H1 (cell line): ENCODE measurements around the gene LNPK. TPM values are rescaled to one million over a fixed set of nuclear protein-coding genes. Genes with fewer than 3 reads are reported as not detected.

Experiments used
- CTCF ChIA-PET: fragments of 300-600 bp; sonication (Branson Sonifier 250); formaldehyde crosslinking; loops from one replicate; lab custom pipeline; 2021; ENCODE audit not compliant: partially characterized antibody; lab: Charles Lee
- POLR2A ChIA-PET: fragments of 300-600 bp; sonication (Branson Sonifier 250); formaldehyde crosslinking; loops from one replicate; lab custom pipeline; 2021; ENCODE audit warnings: inconsistent platforms; ENCODE audit not compliant: partially characterized antibody; lab: Charles Lee
- DNase-seq, 2 experiments: peaks; one replicate each; pipeline versions ENCODE4 v3.0.0 to v3.0.0-alpha.2; 2010 to 2022; ENCODE audit warnings: low spot score in 2 of 2, low read depth in 1 of 2, mixed read lengths in 1 of 2
- FAIRE-seq: peaks from 2 replicates; lab custom pipeline; 2011; peaks lifted over from hg19 to GRCh38; lab: Jason Lieb, UNC
- H2AFZ ChIP-seq: 2 replicates; pipeline ENCODE4 v1.8.1; 2012; ENCODE audit warnings: low read length, inconsistent platforms
- H2AK5ac ChIP-seq: 2 replicates; pipeline ENCODE4 v1.6.1; 2013; ENCODE audit warnings: low read depth, low read length
- H2BK120ac ChIP-seq: replicated peaks from 2 replicates; pipeline ENCODE3; 2013; ENCODE audit warnings: low read depth, low read length, inconsistent platforms
- H2BK12ac ChIP-seq: 2 replicates; pipeline ENCODE4 v1.6.1; 2013; ENCODE audit warnings: low read depth, low read length
- H2BK15ac ChIP-seq: 2 replicates; pipeline ENCODE4 v1.6.1; 2013; ENCODE audit warnings: low read length
- H2BK20ac ChIP-seq: 2 replicates; pipeline ENCODE4 v1.6.1; 2013; ENCODE audit warnings: low read length
- H2BK5ac ChIP-seq: 2 replicates; pipeline ENCODE4 v1.6.1; 2013; ENCODE audit warnings: low read depth, low read length
- H3K14ac ChIP-seq: 2 replicates; pipeline ENCODE4 v1.6.1; 2013; ENCODE audit warnings: inconsistent platforms; ENCODE audit not compliant: insufficient read length
- H3K18ac ChIP-seq: 2 replicates; pipeline ENCODE4 v1.6.1; 2013; ENCODE audit warnings: low read length; ENCODE audit errors: extremely low read depth
- H3K23ac ChIP-seq: 2 replicates; pipeline ENCODE4 v1.6.1; 2013; ENCODE audit warnings: inconsistent platforms; ENCODE audit not compliant: insufficient read length
- H3K23me2 ChIP-seq: 2 replicates; pipeline ENCODE4 v1.6.1; 2013; ENCODE audit warnings: low read depth, low read length
- H3K27ac ChIP-seq: 2 replicates; pipeline ENCODE4 v1.6.1; 2011; ENCODE audit warnings: low read depth, low read length, inconsistent platforms
- H3K27me3 ChIP-seq, 4 experiments: replicated peaks in 1 of 4; 1 replicate in 1 of 4; 2 replicates in 3 of 4; pipeline versions ENCODE4 v1.6.1 to v1.8.1; 2011 to 2013; ENCODE audit warnings: low read length in 3 of 4, mild to moderate bottlenecking in 3 of 4, inconsistent platforms in 2 of 4, mixed read lengths in 2 of 4, moderate library complexity in 1 of 4; ENCODE audit not compliant: control insufficient read depth in 3 of 4, insufficient read depth in 3 of 4; ENCODE audit errors: extremely low read depth in 1 of 4
- H3K36me3 ChIP-seq, 4 experiments: 2 replicates each; pipeline versions ENCODE4 v1.6.1 to v1.8.1; 2011 to 2013; ENCODE audit warnings: mild to moderate bottlenecking in 4 of 4, low read length in 3 of 4, moderate library complexity in 2 of 4, control low read depth in 1 of 4, inconsistent platforms in 1 of 4; ENCODE audit not compliant: insufficient read depth in 4 of 4, control insufficient read depth in 2 of 4
- H3K4ac ChIP-seq: replicated peaks from 2 replicates; pipeline ENCODE3; 2013; ENCODE audit warnings: low read length, low read depth, mixed read lengths, inconsistent platforms; ENCODE audit not compliant: insufficient read length
- H3K4me1 ChIP-seq, 4 experiments: replicated peaks in 1 of 4; 1 replicate in 1 of 4; 2 replicates in 3 of 4; pipeline versions ENCODE4 v1.6.1 to v1.8.1; 2011 to 2013; ENCODE audit warnings: low read length in 3 of 4, inconsistent platforms in 2 of 4, mixed read lengths in 1 of 4; ENCODE audit not compliant: insufficient read depth in 4 of 4, control insufficient read depth in 3 of 4
- H3K4me2 ChIP-seq, 2 experiments: 2 replicates each; pipeline versions ENCODE4 v1.6.1 to v1.8.1; 2011 to 2013; ENCODE audit warnings: low read depth in 2 of 2, low read length in 2 of 2, control low read depth in 1 of 2, inconsistent platforms in 1 of 2, mild to moderate bottlenecking in 1 of 2; ENCODE audit not compliant: insufficient read depth in 1 of 2
- H3K4me3 ChIP-seq, 4 experiments: fragments of 200-600, 300-600 bp in 1 of 4; sonication (generic), shearing (Covaris generic), sonication (Bioruptor Twin) in 1 of 4; 2 replicates each; pipeline versions ENCODE4 v1.5.1 to v1.8.1; 2011 to 2016; ENCODE audit warnings: low read length in 4 of 4, low read depth in 3 of 4, control low read depth in 2 of 4, inconsistent platforms in 2 of 4, mild to moderate bottlenecking in 2 of 4, mixed read lengths in 1 of 4, moderate library complexity in 1 of 4; ENCODE audit not compliant: insufficient read depth in 2 of 4; ENCODE audit errors: extremely low read depth in 1 of 4
- H3K56ac ChIP-seq: replicated peaks from 2 replicates; pipeline ENCODE3; 2013; ENCODE audit warnings: low read depth, mild to moderate bottlenecking, mixed read lengths, low read length, inconsistent platforms; ENCODE audit not compliant: insufficient read length
- H3K79me1 ChIP-seq: 2 replicates; pipeline ENCODE4 v1.6.1; 2013; ENCODE audit warnings: low read depth, low read length, control low read depth
- H3K79me2 ChIP-seq, 2 experiments: 2 replicates each; pipeline versions ENCODE4 v1.6.1 to v1.8.1; 2012 to 2013; ENCODE audit warnings: low read length in 2 of 2, mild to moderate bottlenecking in 2 of 2, inconsistent platforms in 1 of 2; ENCODE audit not compliant: insufficient read depth in 2 of 2, control insufficient read depth in 1 of 2
- H3K9ac ChIP-seq, 4 experiments: replicated peaks in 1 of 4; 1 replicate in 1 of 4; 2 replicates in 3 of 4; pipeline versions ENCODE4 v1.6.1 to v1.8.1; 2011 to 2013; ENCODE audit warnings: low read depth in 3 of 4, low read length in 3 of 4, control low read depth in 2 of 4, mild to moderate bottlenecking in 2 of 4, moderate library complexity in 2 of 4, inconsistent platforms in 1 of 4; ENCODE audit errors: extremely low read depth in 1 of 4
- H3K9me3 ChIP-seq, 2 experiments: 2 replicates each; pipeline versions ENCODE4 v1.6.1 to v1.8.1; 2012 to 2013; ENCODE audit warnings: mild to moderate bottlenecking in 2 of 2, moderate library complexity in 2 of 2, control low read depth in 1 of 2, inconsistent platforms in 1 of 2, low read depth in 1 of 2, low read length in 1 of 2, mixed read lengths in 1 of 2; ENCODE audit not compliant: insufficient read depth in 2 of 2
- H4K20me1 ChIP-seq, 2 experiments: replicated peaks in 1 of 2; 2 replicates each; pipeline versions ENCODE3 to v1.8.1; 2011 to 2013; ENCODE audit warnings: inconsistent platforms in 2 of 2, low read length in 2 of 2, mild to moderate bottlenecking in 1 of 2; ENCODE audit not compliant: insufficient read depth in 2 of 2, control insufficient read depth in 1 of 2
- H4K5ac ChIP-seq: 2 replicates; pipeline ENCODE4 v1.6.1; 2013; ENCODE audit warnings: low read length, low read depth, mixed read lengths, inconsistent platforms; ENCODE audit not compliant: insufficient read length
- H4K8ac ChIP-seq: 2 replicates; pipeline ENCODE4 v1.8.0; 2013; ENCODE audit warnings: mild to moderate bottlenecking, moderate library complexity, low read length, inconsistent platforms; ENCODE audit not compliant: insufficient read depth; ENCODE audit errors: extremely low read depth
- H4K91ac ChIP-seq: replicated peaks from 2 replicates; pipeline ENCODE3; 2013; ENCODE audit warnings: low read length, mixed read lengths, inconsistent platforms; ENCODE audit not compliant: insufficient read length
- ZNF274 ChIP-seq: IDR thresholded peaks from 2 replicates; pipeline ENCODE4 v1.7.0; 2012; ENCODE audit warnings: low read length, borderline replicate concordance; ENCODE audit errors: extremely low read depth
- WGBS, 2 experiments: shearing (Covaris generic) in 1 of 2; methylation state at CpG; one replicate each; pipeline versions ENCODE4 v1.1.6 to v1.1.7; 2013 to 2015; ENCODE audit warnings: low lambda C conversion rate in 2 of 2, mixed read lengths in 2 of 2, inconsistent platforms in 1 of 2, low coverage in 1 of 2, missing lambda C conversion rate in 1 of 2; ENCODE audit not compliant: insufficient replicate concordance in 2 of 2, insufficient coverage in 1 of 2, insufficient read length in 1 of 2; ENCODE audit errors: extremely low coverage in 1 of 2, missing lambda C conversion rate in 1 of 2; 5-methylcytosine and 5-hydroxymethylcytosine counted together
- polyA plus RNA-seq, 7 experiments: library from polyadenylated mRNA; depleted of rRNA in 3 of 7; stranded (reverse) in 5 of 7; unstranded in 2 of 7; fragments of >200 nt in 5 of 7; fragments of 200-250 nt in 2 of 7; gene quantifications; 1 replicate in 5 of 7; 2 replicates in 1 of 7; 4 replicates in 1 of 7; pipeline versions ENCODE4 v1.2.1 to v1.2.3, GENCODE V29; 2011 to 2013; ENCODE audit warnings: missing spikeins in 2 of 7, mixed read lengths in 2 of 7
- total RNA-seq: library from RNA; stranded (reverse); fragmentation: NEBNext Ultra II Directional; extraction: Animal tissue kit (Norgen Biotek cat#: 25700); gene quantifications from 2 replicates; pipeline ENCODE4 v1.2.1, GENCODE V29; 2021

Gene LNPK
- total and polyA plus RNA-seq, 2 of the 8 experiments (the other 6 are each of a cell fraction or from before 2014, with no cell fraction given) = 3.1 to 10.3 TPM

GRCh38 chr2:175922160-175922559, 79.9 kb downstream of the LNPK start:
- no peak overlapping the region for H3K23ac ChIP-seq
- WGBS, 2 experiments = 91% methylated on average over 2 of the region's 2 CpGs; no CpG with 5 or more reads in 1 of the 2 experiments

More at GRCh38 chr2:175922160-175922559, 79.9 kb downstream of the LNPK start:
- POLR2A ChIA-PET = no interaction called here
- no peak overlapping the region for H2BK15ac ChIP-seq
- no peaks in the 10 kb centered on the region for H3K79me1 ChIP-seq
- no peak overlapping the region for H3K4me2 ChIP-seq
- H3K36me3 ChIP-seq = no peaks in the 10 kb centered on the region
- H4K5ac ChIP-seq = no peak overlapping the region
- H3K4me1 ChIP-seq = 0 out of 7 replicates have a peak, but pooled peaks cover 0 to 3% (median 0%) of the 10 kb centered on the region in 4 experiments
- TF ChIP-seq ZNF274 = no peak
- TF ChIP-seq, all 59 proteins: peak for 0
- Histone ChIP-seq H2AFZ (no peak overlapping the region), H3K18ac (no peak overlapping the region), H3K4me3 (no peak overlapping the region), H4K91ac (no peak overlapping the region), H4K8ac (no peak overlapping the region), H3K9ac (no peak overlapping the region), H4K20me1 (no peaks in the 10 kb centered on the region), H3K4ac (no peak overlapping the region), H3K27me3 (no peaks in the 10 kb centered on the region), H2BK12ac (no peak overlapping the region), H3K27ac (no peak overlapping the region), H3K79me2 (no peaks in the 10 kb centered on the region), H2BK120ac (no peak overlapping the region), H3K9me3 (no peaks in the 10 kb centered on the region), H2BK5ac (no peak overlapping the region), H3K56ac (no peak overlapping the region), H2BK20ac (no peak overlapping the region), H3K14ac (no peak overlapping the region), H3K23me2 (no peaks in the 10 kb centered on the region), H2AK5ac (no peak overlapping the region)
- DNase-seq (no peak), FAIRE-seq (no peak)
- CTCF ChIA-PET = no interaction called here
